Fibroblast of mammary gland (primary cell): ENCODE results near the gene GSX2.
A peak's percentile ranks its signal among the peaks of the same experiment; 100 is the strongest.

Experiments used
- DNase-seq: peaks from one replicate; pipeline ENCODE4 v3.0.0-alpha.2; 2010; ENCODE audit warnings: low read depth
- H3K4me3 ChIP-seq: 2 replicates; pipeline ENCODE4 v1.5.1; 2011; ENCODE audit warnings: low read depth, mild to moderate bottlenecking, low read length, moderate library complexity; ENCODE audit not compliant: control insufficient read depth
- TF ChIP-seq, protein P1 (sequence below): conservative IDR thresholded peaks from 2 replicates; pipeline ENCODE4 v1.5.1; 2011; ENCODE audit warnings: low read depth, low read length, inconsistent platforms; ENCODE audit not compliant: control insufficient read depth, insufficient read depth

GSX2 gene

GRCh38 chr4:54090804-54091623 is 8.9 kb upstream of the GSX2 start:
- TF ChIP-seq, protein P1, sequence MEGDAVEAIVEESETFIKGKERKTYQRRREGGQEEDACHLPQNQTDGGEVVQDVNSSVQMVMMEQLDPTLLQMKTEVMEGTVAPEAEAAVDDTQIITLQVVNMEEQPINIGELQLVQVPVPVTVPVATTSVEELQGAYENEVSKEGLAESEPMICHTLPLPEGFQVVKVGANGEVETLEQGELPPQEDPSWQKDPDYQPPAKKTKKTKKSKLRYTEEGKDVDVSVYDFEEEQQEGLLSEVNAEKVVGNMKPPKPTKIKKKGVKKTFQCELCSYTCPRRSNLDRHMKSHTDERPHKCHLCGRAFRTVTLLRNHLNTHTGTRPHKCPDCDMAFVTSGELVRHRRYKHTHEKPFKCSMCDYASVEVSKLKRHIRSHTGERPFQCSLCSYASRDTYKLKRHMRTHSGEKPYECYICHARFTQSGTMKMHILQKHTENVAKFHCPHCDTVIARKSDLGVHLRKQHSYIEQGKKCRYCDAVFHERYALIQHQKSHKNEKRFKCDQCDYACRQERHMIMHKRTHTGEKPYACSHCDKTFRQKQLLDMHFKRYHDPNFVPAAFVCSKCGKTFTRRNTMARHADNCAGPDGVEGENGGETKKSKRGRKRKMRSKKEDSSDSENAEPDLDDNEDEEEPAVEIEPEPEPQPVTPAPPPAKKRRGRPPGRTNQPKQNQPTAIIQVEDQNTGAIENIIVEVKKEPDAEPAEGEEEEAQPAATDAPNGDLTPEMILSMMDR = no peak
- DNase-seq = peak; percentile 29
- H3K4me3 ChIP-seq = peak overlapping the region; percentile 68

DNA sequence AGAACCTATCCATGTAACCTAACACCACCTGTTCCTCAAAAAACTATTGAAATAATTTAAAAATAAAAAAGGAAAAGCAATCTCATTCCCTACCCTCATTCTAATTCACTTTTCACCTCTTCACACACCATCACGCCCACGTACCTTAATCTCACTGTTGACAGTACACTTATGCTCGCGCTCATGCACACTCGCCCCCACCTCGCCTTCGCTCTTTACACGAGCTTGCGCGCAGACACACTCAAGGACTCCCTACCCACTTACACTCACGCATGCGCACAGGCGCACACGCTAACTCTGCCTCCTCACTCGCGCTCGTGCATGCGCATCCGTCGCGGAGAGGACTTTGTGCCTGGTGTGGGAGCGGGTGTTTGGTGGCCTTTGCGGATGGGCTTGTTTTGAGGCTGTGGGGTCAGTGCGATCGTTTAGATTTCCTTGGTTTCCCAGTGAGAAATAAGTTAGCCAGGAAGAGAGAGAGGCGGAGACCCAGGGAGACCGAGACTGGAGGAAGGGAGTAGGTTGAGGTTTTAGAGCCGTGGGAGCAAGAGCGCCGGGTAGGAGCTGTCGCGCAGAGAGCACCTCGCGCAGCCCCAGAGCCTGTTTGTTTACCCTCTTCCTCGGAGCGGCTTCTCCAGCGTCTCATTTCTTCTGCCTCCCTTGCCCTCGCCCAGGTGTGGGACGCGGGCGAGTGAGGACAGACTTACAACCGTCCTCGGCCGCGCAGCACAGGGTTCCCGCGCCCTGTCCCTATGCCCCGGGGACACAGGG is 8.1 kb upstream of the GSX2 start:
- H3K4me3 ChIP-seq = peak overlapping the region; percentile 68
- DNase-seq = peak; percentile 65
- TF ChIP-seq, protein P1 = no peak

DNA sequence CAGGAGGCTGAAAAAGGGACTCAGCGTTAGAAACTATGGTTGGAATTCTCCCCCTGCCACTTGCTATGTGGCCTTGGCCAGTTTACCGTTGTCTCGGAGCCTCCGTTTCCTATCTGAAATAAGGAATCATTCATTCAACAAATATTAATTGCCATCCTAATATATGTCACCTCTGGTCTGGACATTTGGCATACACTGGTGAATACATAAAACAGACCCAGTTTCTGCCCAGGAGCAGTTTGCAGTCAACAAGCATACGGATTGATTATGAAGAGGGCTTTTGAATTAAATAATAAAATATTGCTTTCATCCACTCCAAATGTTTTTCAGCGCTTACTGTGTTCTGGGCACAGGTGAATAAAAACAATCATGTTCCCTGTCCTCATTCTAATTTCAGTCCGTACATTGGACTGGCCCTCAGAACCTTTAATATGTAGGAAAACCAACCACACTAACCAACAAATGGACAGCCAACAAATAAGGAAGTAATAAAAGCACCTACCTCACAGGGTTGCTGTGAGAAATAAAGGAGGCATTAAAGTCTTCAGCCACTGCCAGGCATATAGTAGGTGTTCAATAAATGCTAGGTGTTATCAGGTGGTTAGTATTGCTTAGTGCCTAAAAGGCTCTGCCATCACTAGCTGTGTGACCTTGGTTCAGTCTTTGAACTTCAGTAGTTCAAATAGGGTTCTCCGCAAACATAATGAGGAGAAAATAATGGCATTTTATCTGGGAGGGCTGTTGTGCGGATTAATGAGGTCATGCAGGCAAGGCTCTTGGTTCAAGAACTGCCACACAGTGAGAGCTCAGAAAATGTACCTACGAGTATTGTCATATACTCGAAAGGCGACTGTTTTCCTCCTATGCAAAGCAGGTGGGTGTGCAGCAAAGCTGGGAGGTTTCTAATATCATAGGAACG is 7.3 kb upstream of the GSX2 start:
- peak overlapping the region; percentile 68 for H3K4me3 ChIP-seq
- no peak for DNase-seq
- TF ChIP-seq, protein P1 = no peak

GRCh38 chr4:54093324-54094240 is 6.4 kb upstream of the GSX2 start:
- H3K4me3 ChIP-seq = no peak overlapping the region
- TF ChIP-seq, protein P1 = no peak
- DNase-seq = no peak

DNA sequence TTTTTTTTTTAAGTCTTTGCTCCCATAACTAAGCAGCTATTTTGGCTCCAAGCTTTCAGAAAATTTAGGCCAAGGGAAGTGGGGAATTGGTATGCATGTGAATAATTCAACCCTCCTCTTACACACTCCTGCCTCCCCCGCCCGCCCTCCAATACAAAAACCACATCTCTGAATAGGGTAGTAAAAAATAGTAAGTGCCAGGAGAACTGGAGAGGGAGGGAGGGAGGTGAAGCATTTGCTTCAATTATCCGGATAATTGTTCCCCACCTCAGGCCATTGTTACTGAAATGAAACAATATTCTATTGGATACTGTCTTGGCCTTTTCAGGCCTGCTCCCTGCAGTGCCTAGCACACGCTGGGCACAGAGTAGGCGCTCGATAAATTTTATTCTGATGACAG is 5.5 kb upstream of the GSX2 start:
- no peak for DNase-seq
- no peak overlapping the region for H3K4me3 ChIP-seq
- TF ChIP-seq, protein P1 = no peak
